VCaP (cell line): ENCODE data around the gene IGF2BP2.
A peak's percentile ranks its signal among the peaks of the same experiment; 100 is the strongest.

Source experiments
- H3K27ac ChIP-seq: fragments of 450-650 bp; 2 replicates; pipeline ENCODE4 v1.5.1; 2017
- CTCF ChIP-seq: fragments of 450-650 bp; conservative IDR thresholded peaks from 2 replicates; pipeline ENCODE4 v1.5.1; 2017; ENCODE audit warnings: mild to moderate bottlenecking, moderate library complexity

The IGF2BP2 gene

GRCh38 chr3:185718736-185719593, 105.9 kb downstream of the IGF2BP2 start:
- no peak overlapping the region for H3K27ac ChIP-seq
- no peak for TF ChIP-seq CTCF

- no peak overlapping the region for H3K27ac ChIP-seq
- TF ChIP-seq CTCF: no peak
These were observed 107.0 kb downstream of the IGF2BP2 start for GRCh38 chr3:185717627-185718402.

GRCh38 chr3:185717121-185717520, 107.7 kb downstream of the IGF2BP2 start:
- TF ChIP-seq CTCF: no peak
- peak overlapping the region; percentile 57 for H3K27ac ChIP-seq

- H3K27ac ChIP-seq: peak overlapping the region; percentile 57
- no peak for TF ChIP-seq CTCF
These were observed 108.3 kb downstream of the IGF2BP2 start for GRCh38 chr3:185716436-185717108.

- H3K27ac ChIP-seq: peak overlapping the region; percentile 39
- TF ChIP-seq CTCF: no peak
These were observed 109.8 kb downstream of the IGF2BP2 start for GRCh38 chr3:185715091-185715490.

- no peak overlapping the region for H3K27ac ChIP-seq
- no peak for TF ChIP-seq CTCF
These were observed 110.8 kb downstream of the IGF2BP2 start for GRCh38 chr3:185714085-185714484.

GRCh38 chr3:185713015-185713414, 111.8 kb downstream of the IGF2BP2 start:
- H3K27ac ChIP-seq: no peak overlapping the region
- TF ChIP-seq CTCF: no peak
